Left ventricle myocardium inferior (tissue), 1 donor: Measurements from ENCODE around the gene KRT16. TPM values are rescaled to one million over a fixed set of nuclear protein-coding genes. Genes with fewer than 3 reads are reported as not detected.

ENCODE experiments used
- DNase-seq: peaks from one replicate; pipeline ENCODE4 v3.0.0-alpha.2; 2020
- H3K27ac ChIP-seq: fragments of 200-600 bp; replicated peaks from 2 replicates; pipeline ENCODE4 v1.8.0; 2021
- H3K27me3 ChIP-seq: fragments of 200-600 bp; 2 replicates; pipeline ENCODE4 v1.8.0; 2021; ENCODE audit warnings: low read depth
- H3K36me3 ChIP-seq: fragments of 200-600 bp; 2 replicates; pipeline ENCODE4 v1.8.0; 2021
- H3K4me1 ChIP-seq: fragments of 200-600 bp; 2 replicates; pipeline ENCODE4 v1.8.0; 2021
- H3K4me3 ChIP-seq: fragments of 200-600 bp; 2 replicates; pipeline ENCODE4 v1.8.0; 2021; ENCODE audit warnings: mild to moderate bottlenecking, moderate library complexity
- H3K9me3 ChIP-seq: fragments of 200-600 bp; replicated peaks from 2 replicates; pipeline ENCODE4 v1.8.0; 2021
- intact Hi-C: fragments of 100-400 bp; cut with micrococcal nuclease; formaldehyde crosslinking; loops from one replicate; pipeline ENCODE4 v1.11.0; 2022
- total RNA-seq: library from RNA; stranded (reverse); fragmentation: NEBNext Ultra II Directional; extraction: Animal tissue kit (Norgen Biotek cat#: 25700); gene quantifications from one replicate; pipeline ENCODE4 v1.2.1, GENCODE V29; 2021
- TF ChIP-seq, protein P1 (sequence below): fragments of 200-600 bp; IDR thresholded peaks from 2 replicates; pipeline ENCODE4 v1.8.0; 2021; ENCODE audit warnings: antibody characterized with exemption, mild to moderate bottlenecking, borderline replicate concordance
- donor health status: DM: no; HTN: yes; CAD: no; lungs with severe emphysema.

KRT16 gene
- total RNA-seq, 1 donor from 2014 or later = not detected

DNA sequence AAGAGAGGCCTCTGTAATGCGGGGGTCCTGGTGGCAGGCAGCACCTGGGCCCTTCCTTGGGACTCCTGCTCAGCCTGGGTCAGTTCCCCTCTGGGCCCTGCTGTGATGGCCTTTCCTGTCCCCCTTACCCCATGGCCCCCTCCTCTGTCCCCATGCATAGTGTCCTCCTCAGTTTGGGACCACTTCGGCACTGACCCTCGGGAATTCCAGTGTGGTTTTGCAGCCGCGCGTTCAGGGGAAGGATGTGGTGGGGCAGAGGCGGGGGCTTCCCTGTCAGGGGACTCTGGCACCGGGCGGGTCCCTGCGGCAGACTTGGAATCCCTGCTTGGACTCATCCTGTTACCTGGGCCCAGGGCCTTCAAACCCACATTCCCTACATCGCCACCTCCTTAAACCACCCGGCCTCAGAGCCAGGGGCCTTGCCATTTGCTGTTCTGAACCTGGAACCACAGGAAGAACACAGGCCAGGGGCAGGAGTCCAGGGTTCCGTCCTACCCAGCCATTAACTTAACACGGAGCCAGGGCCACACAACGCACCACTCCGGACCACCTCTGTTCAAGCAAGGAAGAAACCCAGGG lies 44.7 kb upstream of the KRT16 start:
- Histone ChIP-seq H3K4me1 (no peaks in the 10 kb centered on the region), H3K4me3 (no peak overlapping the region), H3K27me3 (peaks cover 3% of the 10 kb centered on the region), H3K9me3 (no peaks in the 10 kb centered on the region), H3K36me3 (no peaks in the 10 kb centered on the region), H3K27ac (no peak overlapping the region)
- TF ChIP-seq, protein P1, sequence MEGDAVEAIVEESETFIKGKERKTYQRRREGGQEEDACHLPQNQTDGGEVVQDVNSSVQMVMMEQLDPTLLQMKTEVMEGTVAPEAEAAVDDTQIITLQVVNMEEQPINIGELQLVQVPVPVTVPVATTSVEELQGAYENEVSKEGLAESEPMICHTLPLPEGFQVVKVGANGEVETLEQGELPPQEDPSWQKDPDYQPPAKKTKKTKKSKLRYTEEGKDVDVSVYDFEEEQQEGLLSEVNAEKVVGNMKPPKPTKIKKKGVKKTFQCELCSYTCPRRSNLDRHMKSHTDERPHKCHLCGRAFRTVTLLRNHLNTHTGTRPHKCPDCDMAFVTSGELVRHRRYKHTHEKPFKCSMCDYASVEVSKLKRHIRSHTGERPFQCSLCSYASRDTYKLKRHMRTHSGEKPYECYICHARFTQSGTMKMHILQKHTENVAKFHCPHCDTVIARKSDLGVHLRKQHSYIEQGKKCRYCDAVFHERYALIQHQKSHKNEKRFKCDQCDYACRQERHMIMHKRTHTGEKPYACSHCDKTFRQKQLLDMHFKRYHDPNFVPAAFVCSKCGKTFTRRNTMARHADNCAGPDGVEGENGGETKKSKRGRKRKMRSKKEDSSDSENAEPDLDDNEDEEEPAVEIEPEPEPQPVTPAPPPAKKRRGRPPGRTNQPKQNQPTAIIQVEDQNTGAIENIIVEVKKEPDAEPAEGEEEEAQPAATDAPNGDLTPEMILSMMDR = no peak
- DNase-seq = no peak
- intact Hi-C loops = no loop called here

DNA sequence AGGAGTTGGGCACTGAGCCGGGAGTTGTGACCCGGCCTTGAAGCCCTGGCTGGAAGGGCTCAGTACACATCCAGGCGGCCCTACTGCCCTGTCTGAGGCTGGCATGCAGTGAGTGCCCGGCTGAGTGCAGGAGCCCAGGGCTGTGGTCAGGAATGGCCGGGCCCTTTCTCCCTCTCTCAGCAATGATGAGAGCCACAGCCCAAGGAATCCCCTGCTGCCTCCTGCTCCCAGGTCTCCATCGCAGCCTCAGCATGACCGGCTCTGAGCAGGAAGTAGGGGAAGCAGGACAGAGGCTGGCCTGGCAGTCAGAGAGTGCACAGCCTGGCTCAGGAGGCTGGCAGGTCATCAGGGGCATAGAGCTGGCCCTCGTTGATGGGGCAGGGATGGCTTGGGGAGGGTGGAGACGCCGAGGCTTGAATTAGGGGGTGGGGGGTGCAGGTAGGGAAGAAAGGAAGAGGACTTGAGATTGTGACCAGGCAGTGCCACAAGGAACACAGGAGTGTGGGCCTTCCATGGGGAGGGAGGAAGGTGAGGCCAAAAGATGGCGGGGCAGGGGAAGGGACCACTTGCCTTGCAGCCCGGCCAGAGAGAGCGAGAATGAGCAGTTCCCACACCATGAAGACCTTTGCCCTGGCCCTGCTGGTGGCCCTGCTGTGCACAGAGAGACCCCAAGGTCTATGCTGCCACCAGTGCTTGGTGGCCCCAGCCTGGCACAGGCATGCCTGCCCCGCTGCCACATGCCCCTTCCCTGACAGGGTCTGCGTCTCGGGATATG lies 43.9 kb upstream of the KRT16 start:
- TF ChIP-seq, protein P1 = no peak
- intact Hi-C loops = no loop called here
- Histone ChIP-seq H3K36me3 (no peaks in the 10 kb centered on the region), H3K27me3 (peaks cover 3% of the 10 kb centered on the region), H3K9me3 (no peaks in the 10 kb centered on the region), H3K4me1 (no peaks in the 10 kb centered on the region), H3K27ac (no peak overlapping the region), H3K4me3 (no peak overlapping the region)
- DNase-seq = no peak

DNA sequence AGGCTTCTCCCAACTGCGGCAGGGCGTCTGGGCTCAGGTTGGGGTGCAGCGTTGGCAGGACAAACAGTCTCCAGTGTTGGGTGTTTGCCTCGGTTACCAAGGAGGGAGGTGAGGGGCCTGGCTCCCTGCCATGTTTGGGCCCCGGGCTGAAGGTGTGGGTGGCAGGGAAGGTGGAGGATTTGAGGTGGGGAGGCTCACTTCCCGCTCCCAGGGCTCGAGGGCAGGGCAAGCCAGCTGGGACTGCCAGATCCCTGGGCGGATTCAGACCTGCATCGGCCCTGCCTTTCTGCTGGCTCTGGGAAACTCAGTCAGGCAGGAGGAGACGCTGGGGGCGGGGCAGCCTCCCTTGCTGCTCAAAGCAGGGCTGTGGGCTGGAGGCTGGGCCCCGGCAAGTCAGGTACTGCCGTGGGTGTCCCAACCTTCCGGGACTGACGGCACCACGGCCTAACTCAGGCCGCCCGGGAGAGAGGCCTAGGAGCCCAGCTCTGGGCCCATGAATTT lies 43.1 kb upstream of the KRT16 start:
- Histone ChIP-seq H3K27me3 (peaks cover 3% of the 10 kb centered on the region), H3K27ac (no peak overlapping the region), H3K4me1 (no peaks in the 10 kb centered on the region), H3K36me3 (no peaks in the 10 kb centered on the region), H3K9me3 (no peaks in the 10 kb centered on the region), H3K4me3 (no peak overlapping the region)
- intact Hi-C loops = no loop called here
- TF ChIP-seq, protein P1 = no peak
- no peak for DNase-seq

DNA sequence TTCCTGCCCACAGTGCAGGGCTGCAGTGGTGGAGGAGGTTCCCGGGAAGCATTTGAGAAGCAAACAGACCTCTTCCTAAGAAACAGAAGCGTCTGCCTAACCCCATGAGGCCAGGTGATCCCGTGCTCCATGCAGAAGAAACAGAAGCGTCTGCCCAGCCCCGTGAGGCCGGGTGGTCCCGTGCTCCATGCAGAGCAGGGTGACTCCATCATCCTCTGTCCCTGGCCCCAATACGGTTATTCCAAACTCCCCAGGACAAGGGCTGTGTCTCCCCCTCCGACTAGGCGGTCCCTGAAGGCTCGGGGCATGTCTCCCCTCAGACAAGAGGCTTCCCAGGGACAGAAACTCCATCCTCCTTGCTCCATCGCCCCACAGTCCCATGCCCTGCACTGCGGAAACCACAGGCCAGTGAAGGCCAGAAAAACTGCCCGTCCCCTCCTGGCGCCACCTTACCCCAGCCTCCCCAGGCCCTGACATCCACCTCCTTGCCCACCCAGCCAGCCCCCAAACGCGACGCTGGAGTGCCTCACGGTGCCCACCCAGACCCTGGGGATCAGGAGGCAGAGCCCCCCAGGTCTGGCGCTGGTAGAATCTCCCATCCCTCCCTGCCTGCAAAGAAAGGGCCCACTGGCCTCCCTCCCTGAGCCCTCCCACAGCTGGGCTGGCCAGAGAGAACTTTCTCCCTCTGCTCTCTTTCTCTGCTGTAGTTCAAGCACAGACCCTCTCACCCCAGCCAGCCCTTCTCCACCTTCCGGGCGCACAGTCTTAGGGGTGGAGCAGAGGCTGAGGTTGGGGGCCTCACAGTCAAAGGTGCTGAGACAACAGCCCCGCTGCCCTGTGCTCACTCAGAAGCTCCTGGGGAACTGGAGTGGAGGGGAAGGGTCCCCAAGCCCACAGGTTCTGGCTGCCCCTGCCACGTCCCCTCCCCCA lies 42.4 kb upstream of the KRT16 start:
- H3K4me1 ChIP-seq = no peaks in the 10 kb centered on the region
- intact Hi-C loops = no loop called here
- H3K27me3 ChIP-seq = peaks cover 3% of the 10 kb centered on the region
- H3K4me3 ChIP-seq = no peak overlapping the region
- TF ChIP-seq, protein P1 = no peak
- H3K27ac ChIP-seq = no peak overlapping the region
- H3K36me3 ChIP-seq = no peaks in the 10 kb centered on the region
- no peak for DNase-seq
- H3K9me3 ChIP-seq = no peaks in the 10 kb centered on the region

DNA sequence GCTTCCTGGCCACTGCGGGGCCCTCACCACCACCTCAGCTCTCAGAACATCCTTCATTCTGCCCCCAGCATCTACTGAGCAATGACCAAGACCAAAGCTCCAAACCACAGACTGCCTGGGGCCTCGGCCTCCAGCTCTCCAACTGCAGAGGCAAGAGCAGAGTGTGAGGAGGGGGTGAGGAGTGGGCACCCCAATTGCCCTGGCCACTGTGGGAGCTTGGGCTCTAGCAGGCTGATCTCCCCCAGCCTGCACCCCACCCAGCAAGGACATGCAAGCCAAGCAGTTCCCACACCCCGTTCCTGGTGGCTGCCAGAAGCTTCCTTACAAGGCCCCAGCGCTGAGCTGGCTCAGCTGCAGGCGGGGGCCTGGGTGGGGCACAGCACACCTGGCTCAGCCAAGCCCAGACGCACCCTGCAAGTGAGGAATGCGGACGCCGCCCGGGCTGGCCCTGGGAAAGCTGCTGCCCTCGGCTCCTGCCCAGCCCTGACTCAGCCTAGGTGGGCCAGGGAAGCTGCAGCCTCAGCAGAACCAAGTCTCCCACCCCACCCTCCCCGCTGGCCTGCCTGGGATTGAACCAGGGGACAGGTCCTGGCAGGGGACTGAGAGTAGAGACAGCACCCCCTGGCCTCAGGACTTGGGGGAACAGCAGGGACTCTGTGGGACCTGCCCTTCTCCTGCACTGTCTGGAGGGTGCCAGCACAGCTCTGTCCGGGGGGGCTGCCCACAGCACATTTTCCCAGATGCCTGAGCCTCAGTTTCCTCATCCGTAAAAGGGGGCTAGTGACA lies 41.5 kb upstream of the KRT16 start:
- DNase-seq = no peak
- Histone ChIP-seq H3K27me3 (peaks cover 3% of the 10 kb centered on the region), H3K27ac (no peak overlapping the region), H3K4me3 (no peak overlapping the region), H3K4me1 (no peaks in the 10 kb centered on the region), H3K9me3 (no peaks in the 10 kb centered on the region), H3K36me3 (no peaks in the 10 kb centered on the region)
- intact Hi-C loops = no loop called here
- TF ChIP-seq, protein P1 = no peak
